Keratinocyte (primary cell): ENCODE results near the gene PARP1.

Experiments used
- CTCF ChIP-seq, 3 experiments: IDR thresholded peaks in 1 of 3; conservative IDR thresholded peaks in 1 of 3; optimal IDR thresholded peaks in 1 of 3; 2 replicates in 2 of 3; 3 replicates in 1 of 3; pipeline versions ENCODE3 to v1.5.1; 2011; ENCODE audit warnings: low read length in 3 of 3, mild to moderate bottlenecking in 3 of 3, moderate library complexity in 2 of 3, control low read depth in 1 of 3, inconsistent platforms in 1 of 3; ENCODE audit not compliant: insufficient read depth in 2 of 3; ENCODE audit errors: extremely low read depth in 1 of 3
- EZH2 ChIP-seq: IDR thresholded peaks from one replicate; pipeline ENCODE4 v1.6.1; 2012; ENCODE audit warnings: inconsistent platforms, mild to moderate bottlenecking, low read length, moderate library complexity

- TF ChIP-seq CTCF (optimal IDR thresholded peaks at IDR 0.05 in 1 of 3, IDR thresholded peaks at IDR 0.05 in 1 of 3, conservative IDR thresholded peaks at IDR 0.05 in 1 of 3; ENCODE audit: extremely low read depth in 1 of 3, insufficient read depth in 2 of 3, low read length in 3 of 3) (no peak), EZH2 (no peak)
Measured at GRCh38 chr1:226353698-226354525, 54.0 kb downstream of the PARP1 start.
